T-helper 1 cell (primary cell): ENCODE data around the gene TTYH3.
"Not testable (repeated sequence)": the region's sequence is repeated elsewhere in the genome, so short reads cannot be mapped to it uniquely, and the experiment has no call there.

Source experiments
- DNase-seq, 5 donors: peaks; one replicate each; pipeline ENCODE4 v3.0.0-alpha.2; 2012 to 2020
- total RNA-seq, 4 donors: gene quantifications; one replicate each; lab custom pipeline; 2026; lab: John Stamatoyannopoulos, UW

The TTYH3 gene
- total RNA-seq, result 3.7 to 5.8 (median 4.8) reads per million in 4 donors

DNA sequence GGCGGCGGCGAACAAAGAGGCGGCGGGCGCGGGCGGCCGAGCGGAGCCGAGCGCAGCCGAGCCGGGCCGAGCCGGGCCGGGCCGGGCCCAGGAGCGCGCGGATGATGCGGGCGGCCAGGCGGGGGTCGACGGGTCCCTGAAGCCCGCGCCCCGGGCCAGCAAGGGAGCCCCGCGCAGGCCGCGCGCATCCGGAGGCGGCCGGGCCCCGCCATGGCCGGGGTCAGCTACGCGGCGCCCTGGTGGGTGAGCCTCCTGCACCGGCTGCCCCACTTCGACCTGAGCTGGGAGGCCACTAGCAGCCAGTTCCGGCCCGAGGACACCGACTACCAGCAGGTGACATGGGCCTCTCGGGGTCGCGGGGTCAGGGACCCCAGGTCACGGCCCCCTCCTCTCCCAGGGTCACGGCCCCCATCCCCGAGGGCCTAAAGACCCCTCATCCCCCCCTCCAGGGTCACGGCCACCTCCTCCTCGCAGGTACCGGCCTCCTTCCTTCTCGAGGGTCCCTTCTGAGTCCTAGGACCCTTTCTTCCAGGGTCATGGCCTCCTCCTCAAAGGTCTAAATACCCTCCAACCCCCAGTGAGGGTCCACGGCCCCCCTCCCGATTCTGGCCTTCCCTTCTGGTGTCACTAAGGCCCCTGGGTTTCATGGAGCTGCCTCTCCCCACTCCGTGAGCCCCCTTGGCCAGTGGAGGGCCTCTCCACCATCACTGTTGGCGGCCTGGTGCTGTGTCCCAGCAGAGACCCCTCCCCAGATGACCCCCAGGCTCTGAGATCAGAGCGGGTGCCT lies at the start of gene TTYH3:
TTYH3 (plus strand) TSS at position 41 of the 787 bp plus-strand sequence; CDS start at position 211, 170 bp downstream.
- no peak for DNase-seq

DNA sequence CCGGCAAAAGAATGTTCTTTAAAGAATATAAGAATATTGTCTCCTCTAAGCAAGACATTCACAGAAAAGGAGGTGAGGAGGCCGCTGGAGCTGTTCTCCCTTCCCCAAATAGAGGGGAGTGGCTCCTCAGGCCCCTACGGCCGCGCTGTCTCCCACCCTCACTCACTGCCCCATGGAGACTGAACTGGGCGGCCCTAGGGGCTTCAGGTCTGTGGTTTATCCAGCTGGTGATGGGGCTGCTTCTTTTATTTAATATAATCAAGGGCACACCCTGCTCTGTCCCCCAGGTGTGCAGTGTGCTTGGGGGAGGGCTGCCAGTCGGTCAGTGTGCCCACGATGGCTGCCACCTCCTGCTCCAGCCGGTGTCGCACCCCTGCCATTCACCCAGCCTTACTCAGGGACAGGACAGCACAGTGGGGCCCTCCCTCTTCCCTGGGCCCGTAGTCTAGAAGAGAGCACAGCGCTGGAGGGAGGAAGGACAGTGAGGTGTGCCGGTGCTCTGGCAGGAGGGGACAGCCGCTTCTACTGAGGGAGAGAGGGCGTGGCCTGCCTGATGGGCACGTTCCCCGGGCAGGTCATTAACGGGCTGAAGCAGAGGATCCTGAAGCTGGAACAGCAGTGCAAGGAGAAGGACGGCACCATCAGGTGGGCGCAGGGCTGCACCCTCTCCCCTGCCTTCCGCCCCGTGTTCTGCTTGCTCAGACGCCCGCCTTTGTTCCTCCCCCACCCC lies 49.6 kb upstream of the TTYH3 start:
- no peak for DNase-seq

DNA sequence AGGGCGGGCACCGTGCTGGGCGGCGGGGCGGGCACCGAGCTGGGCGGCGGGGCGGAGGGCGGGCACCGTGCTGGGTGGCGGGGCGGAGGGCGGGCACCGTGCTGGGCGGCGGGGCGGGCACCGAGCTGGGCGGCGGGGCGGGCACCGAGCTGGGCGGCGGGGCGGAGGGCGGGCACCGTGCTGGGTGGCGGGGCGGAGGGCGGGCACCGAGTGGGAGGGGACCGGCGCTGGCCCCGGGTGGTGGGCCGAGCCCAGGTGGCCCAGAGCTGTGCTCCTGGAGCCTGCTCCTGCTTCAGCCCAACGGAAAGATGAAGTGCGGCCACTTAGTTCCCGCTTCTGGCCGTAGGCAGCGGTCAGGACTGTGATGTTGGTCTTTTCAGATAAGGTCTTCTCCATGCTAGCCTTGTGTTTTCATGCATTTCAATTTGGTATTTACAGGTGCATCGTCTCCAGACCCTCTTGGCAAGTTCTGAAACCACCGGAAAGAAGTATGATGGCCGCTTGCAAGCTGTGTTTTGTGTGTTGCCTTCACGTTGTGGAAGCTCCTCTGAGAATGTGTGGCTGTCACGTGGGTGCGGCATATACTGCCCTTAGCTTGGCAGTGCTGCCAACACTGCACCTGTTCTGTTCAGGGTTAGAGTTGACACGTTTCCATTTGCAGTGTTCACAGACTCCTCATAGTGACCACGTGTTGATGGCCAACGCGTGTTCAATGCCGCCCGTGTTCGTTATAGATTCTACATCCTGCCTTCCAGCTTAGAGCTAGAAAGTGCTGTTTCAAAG lies 47.8 kb upstream of the TTYH3 start:
- DNase-seq, result no peak

DNA sequence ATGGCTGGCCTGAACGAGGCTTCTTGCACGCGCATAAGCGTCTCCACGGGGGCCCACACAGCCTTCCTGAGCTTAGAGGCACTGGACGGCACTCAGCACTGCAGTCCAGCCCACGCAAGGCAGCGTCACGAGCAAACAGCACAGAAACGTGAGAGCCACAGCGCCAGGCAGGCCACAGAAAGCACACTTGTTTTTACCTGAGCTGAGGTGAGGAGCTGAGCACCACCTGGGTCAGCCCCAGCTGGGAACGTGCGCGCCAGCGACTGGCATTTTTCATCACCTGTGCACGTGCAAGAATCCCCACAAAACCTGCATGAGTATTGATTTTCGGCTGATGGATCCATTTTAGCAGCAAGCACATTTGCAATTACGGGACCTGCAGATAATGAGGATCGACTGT lies 46.3 kb upstream of the TTYH3 start:
- DNase-seq, result no peak

DNA sequence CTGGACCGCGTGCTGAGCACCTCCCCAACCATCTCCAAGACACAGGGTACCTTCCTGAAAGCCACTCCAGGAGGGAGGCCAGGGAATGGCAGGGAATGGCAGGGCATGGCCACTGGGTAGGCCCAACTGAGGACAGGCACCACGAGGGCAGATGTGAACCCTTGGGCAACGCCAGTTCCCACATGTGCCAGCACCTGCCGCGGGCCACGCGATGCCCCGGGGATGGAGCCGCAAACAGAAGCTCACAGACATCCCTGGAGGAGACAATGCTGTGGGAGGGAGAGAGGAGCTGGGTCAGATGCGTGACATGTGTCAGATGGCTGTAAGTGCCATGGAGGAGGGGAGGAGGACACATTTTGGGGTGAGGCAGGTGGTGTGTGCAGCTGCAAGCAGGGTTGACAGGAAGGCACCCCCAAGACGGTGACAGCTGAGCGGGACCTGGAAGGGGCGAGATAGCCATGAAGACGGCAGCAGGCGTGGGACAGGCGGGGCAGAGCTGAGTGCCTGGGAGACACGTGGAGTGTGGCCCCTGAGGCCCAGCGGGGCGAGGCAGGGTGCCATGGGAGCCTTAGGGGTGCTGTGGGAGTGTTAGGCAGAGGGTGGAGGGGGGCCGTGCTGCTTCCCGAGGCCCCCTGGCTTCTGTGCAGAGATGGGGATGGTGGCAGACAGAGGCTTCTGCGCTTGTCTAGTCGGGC lies 45.3 kb upstream of the TTYH3 start:
- DNase-seq, result no peak

DNA sequence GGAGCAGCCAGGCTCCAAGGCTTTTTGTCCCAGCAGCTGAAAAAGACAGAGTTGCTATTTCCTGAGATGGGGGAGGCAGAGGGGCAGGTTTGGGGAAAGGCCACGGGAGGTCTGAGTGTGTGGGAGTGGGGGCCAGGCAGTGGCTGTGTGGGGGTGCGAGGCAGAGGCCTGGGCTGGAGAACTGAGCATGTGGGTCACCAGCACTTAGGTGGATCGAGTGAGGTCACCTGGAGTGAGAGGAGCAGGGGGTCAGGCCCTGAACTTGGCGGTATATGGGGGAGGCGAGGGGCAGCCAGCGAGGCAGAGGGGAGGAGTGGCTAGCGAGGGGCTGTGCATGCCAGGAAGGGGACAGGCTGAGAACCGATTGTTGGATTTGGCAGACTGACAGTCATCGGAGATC lies 44.7 kb upstream of the TTYH3 start:
- no peak for DNase-seq

DNA sequence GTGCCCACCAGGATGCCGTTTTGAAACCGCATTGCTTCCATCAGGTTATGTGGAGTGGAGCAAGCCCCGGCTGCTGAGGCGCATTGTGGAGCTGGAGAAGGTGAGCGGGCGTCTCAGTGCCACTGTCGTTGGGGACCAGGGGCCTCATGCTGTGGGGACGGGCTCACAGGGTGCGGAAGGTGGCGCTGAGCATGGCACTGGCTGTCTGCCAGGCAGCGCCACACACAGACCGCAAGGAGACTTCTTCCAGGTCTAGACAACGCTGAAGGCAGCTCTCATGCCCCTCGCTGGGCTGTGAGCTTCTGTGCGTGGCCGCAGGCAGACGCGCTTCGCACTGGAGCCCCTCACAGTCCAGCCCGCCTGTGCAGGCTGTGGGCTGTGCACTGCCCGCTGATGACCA lies 44.0 kb upstream of the TTYH3 start:
- no peak for DNase-seq

GRCh38 chr7:2589341-2589740 lies 42.4 kb upstream of the TTYH3 start:
- DNase-seq, result no peak

GRCh38 chr7:2589941-2590340 lies 41.8 kb upstream of the TTYH3 start:
- DNase-seq, result not testable (repeated sequence)

GRCh38 chr7:2592375-2592865 lies 39.4 kb upstream of the TTYH3 start:
- DNase-seq, result no peak

DNA sequence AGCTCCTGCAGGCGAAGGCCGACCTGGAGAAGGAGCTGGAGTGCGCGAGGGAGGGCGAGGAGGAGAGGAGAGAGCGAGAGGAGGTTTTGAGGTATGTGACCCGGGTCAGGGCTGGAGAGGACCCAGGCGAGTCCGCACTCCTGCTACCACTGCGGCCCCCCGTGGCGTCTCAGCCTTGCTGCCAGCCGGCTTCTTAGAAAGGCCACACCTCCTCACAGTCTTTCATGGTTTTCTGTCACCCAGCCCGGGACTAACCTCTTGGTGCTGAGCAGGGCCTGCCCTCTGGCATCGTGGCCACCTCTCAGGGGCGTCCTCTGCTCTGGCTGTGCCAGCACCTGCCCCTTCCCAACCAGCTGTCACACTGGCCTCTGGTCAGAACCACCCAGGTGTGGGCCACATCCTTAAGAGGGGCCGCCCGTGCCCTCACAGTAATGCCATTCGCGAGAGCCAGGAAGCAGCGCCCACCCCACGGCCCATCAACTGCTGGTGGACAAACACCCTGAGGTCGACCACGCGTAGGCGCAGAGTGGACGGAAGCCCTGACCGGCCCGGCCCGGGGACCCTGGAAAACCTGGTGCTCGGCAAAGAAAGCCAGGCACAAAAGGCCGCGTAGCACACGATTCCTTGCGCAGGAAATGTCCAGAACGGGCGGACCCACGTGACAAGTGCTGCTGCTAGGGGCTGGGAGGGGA lies 38.6 kb upstream of the TTYH3 start:
- DNase-seq, result no peak

DNA sequence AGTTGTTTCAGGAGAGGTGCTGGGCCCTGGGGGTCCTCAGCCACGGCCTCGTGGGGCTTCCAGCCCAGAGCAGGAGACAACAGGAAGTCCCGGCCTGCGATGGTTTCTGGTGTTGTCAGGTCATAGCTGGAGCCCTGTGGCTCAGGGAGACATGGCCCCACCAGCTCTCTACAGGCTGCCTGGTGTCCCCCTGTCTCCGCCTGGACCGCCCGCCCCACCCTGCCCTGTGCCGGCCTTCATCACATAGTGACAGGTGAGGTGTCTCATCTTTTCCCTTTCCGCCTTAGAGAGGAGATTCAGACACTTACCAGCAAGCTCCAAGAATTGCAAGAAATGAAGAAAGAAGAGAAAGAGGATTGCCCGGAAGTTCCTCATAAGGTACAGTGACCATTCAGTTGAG lies 37.2 kb upstream of the TTYH3 start:
- DNase-seq, result no peak

GRCh38 chr7:2595258-2595860 lies 36.4 kb upstream of the TTYH3 start:
- no peak for DNase-seq

- no peak for DNase-seq
These were observed 35.1 kb upstream of the TTYH3 start for GRCh38 chr7:2596464-2597272.

- DNase-seq, result no peak
These were observed 34.5 kb upstream of the TTYH3 start for GRCh38 chr7:2597273-2597640.

DNA sequence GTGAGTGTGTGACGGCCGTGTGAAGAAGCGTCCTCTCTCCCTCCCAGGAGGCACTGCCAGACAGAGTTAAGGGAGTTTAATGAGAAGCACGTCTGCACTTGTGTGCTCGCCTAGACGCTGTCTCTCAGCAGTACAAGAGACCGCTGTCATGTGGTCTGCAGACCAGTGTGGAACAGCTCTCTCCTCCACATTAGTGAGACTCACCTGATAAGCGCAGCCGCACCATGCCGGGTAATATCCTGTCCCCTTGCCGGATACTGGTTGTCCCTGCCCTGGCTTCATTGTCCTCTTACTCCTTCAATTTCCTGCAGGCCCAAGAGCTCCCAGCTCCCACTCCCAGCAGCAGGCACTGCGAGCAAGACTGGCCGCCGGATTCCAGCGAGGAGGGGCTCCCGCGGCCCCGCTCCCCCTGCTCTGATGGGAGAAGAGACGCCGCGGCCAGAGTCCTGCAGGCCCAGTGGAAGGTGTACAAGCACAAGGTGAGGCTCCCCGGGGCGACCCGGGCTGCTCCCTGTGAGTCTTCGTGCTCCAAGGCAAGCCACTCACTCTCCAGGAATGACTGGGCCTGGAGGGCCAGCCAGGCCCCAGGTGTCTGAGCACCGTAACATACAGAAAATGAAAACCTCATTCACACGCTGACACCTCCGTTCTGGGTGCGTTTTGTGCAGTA lies 33.5 kb upstream of the TTYH3 start:
- no peak for DNase-seq

DNA sequence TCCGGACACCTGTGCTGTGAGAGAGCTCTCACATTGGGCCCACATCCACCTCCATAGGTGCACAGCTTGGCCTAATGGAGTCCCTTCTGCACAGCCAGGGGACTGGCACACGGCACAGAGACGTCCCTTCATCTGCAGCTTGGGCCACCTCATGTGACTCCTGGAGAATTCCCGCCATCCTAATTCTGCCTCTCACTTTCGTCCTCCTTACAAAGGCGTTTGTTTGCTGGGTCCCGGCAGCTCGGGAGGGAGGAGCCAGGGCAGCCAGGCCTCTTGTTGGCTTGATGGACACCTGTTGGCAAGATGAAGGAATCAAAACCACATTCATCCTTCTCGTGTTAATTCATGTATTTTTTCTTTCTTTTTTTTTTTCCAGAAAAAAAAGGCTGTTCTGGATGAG lies 30.7 kb upstream of the TTYH3 start:
- DNase-seq, result no peak

- no peak for DNase-seq
These were observed 29.9 kb upstream of the TTYH3 start for GRCh38 chr7:2601907-2602306.

- DNase-seq, result no peak
These were observed 29.3 kb upstream of the TTYH3 start for GRCh38 chr7:2602406-2603043.
